Effector CD8-positive, alpha-beta T cell (primary cell): ENCODE results near the gene NGRN.

Source experiments
- DNase-seq: peaks from one replicate; lab custom pipeline; 2025; lab: John Stamatoyannopoulos, UW
- total RNA-seq, 4 experiments: gene quantifications; one replicate each; lab custom pipeline; 2026; lab: John Stamatoyannopoulos, UW

Gene NGRN, protein sequence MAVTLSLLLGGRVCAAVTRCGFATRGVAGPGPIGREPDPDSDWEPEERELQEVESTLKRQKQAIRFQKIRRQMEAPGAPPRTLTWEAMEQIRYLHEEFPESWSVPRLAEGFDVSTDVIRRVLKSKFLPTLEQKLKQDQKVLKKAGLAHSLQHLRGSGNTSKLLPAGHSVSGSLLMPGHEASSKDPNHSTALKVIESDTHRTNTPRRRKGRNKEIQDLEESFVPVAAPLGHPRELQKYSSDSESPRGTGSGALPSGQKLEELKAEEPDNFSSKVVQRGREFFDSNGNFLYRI
- total RNA-seq = 14.5 to 19.4 (median 17.6) reads per million in 4 experiments

GRCh38 chr15:90265271-90266060, at the start of gene NGRN:
TSS of gene NGRN (plus strand) at chr15:90265672. CDS start at chr15:90265713, 41 bp downstream.
- peak; percentile 74 for DNase-seq

GRCh38 chr15:90217671-90218394, 47.6 kb upstream of the NGRN start:
- DNase-seq = no peak

DNA sequence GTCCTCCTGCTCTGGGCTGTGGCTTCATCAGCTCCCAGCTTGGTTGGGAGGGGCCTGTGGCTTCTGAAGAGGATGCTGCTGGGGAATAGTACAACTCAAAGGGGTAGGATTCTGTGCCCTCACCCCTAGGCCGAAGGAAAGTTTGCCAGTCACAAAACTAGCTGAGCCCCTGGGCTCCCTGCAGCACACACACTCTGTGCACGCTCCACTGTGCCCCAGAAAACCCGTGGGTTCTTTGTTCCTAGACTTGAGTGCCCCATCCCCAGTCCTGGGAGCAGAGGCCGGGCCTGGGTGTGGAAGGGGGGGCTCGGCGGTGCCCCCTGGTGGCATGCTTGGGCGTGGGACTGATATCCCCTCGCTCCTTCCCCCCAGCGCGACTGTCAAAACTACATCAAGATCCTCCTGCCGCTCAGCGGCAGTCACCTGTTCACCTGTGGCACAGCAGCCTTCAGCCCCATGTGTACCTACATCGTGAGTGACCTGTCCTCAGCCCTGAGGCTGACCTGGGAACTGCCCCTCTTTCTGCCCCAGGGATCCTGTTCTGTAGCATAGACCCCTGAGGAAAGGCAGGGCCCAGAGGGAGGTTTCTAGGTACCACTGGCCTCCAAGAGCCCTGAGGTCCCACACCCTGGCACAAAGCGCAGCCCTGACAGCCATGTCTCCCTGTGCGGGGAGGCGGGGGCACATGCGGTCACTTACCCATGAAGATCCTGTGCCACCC, 45.9 kb upstream of the NGRN start:
- peak; percentile 51 for DNase-seq

DNA sequence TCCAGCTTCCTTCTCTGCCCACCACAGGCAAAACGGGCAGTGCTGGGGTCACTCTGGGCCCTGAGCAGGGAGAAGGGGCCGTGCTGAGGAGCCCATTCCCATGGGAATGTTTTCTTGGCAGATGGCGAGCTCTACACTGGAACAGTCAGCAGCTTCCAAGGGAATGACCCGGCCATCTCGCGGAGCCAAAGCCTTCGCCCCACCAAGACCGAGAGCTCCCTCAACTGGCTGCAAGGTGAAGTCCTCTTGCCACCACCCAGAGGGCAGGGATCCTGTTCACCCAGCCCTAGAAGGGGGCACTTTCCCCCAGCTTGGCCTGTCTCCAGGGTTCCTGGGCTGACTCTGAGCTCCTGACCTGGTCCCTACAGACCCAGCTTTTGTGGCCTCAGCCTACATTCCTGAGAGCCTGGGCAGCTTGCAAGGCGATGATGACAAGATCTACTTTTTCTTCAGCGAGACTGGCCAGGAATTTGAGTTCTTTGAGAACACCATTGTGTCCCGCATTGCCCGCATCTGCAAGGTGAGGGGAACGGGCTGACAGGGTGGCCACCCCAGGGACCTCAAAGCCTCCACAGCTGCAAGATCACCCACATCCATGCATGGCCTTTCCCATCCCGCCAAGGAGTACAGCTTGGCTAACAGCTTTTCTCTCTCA, 44.1 kb upstream of the NGRN start:
- DNase-seq = no peak

GRCh38 chr15:90222547-90222946, 42.9 kb upstream of the NGRN start:
- no peak for DNase-seq

- no peak for DNase-seq
These were observed 41.9 kb upstream of the NGRN start for GRCh38 chr15:90223441-90224165.

DNA sequence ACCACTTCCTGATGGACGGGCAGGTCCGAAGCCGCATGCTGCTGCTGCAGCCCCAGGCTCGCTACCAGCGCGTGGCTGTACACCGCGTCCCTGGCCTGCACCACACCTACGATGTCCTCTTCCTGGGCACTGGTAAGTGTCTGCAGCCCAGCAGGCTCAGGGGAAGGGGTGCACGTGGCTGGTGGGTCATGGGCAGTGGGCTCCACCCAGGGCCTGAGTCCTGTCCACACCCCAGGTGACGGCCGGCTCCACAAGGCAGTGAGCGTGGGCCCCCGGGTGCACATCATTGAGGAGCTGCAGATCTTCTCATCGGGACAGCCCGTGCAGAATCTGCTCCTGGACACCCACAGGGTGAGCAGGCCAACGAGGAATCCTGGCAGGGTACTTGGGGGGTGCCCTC, 40.4 kb upstream of the NGRN start:
- DNase-seq = no peak

DNA sequence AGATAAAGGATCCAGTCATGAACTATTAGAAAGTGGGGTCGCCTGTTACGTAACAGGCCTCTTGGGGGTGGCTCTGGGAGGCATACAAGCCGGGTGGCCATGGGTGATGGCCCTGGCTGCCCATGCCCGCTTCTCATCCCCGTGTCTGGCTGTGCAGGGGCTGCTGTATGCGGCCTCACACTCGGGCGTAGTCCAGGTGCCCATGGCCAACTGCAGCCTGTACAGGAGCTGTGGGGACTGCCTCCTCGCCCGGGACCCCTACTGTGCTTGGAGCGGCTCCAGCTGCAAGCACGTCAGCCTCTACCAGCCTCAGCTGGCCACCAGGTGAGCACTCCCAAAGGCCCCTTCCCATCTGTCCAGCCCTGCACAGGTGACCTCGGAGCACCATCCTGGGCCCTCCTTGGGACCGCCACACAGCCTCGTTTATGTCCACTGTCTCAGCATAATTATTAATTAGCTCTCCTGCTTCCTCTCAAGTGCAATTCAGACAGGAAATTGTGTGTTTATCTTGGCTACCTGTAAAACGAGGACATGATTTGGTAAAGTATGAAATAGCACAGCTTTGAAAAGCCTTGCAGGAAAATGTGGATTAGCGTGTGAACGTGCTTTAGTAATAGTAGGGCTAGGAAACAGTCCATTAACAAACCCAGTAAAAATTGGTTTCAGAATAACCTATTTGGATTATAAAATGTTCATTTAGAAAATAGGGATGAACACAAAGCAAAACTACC, 39.8 kb upstream of the NGRN start:
- no peak for DNase-seq

GRCh38 chr15:90227336-90227735, 38.1 kb upstream of the NGRN start:
- DNase-seq = no peak

GRCh38 chr15:90227816-90228772, 37.4 kb upstream of the NGRN start:
- no peak for DNase-seq

- no peak for DNase-seq
These were observed 36.5 kb upstream of the NGRN start for GRCh38 chr15:90228960-90229359.

GRCh38 chr15:90230071-90230494, 35.4 kb upstream of the NGRN start:
- no peak for DNase-seq

DNA sequence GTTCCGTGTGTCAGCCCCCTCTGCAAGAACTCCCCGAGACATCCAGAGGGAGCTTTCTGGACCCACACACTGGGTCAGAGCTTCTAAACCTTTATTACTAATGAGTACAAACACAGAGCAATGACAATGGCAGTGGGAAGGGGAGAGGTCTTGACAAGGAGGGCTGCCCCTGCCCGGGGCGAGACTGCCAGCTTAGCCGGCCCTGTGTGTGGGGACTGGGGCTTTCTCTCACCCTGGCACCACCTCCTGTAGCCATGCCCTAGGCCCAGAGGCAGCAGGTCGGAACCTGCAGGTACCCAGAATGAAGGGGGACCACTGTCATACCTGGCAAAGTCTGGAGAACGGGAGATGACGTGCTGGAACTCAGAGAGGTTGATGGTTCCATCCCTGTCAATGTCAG, 34.9 kb upstream of the NGRN start:
- no peak for DNase-seq

- peak; percentile 67 for DNase-seq
These were observed 34.1 kb upstream of the NGRN start for GRCh38 chr15:90231028-90232017.

DNA sequence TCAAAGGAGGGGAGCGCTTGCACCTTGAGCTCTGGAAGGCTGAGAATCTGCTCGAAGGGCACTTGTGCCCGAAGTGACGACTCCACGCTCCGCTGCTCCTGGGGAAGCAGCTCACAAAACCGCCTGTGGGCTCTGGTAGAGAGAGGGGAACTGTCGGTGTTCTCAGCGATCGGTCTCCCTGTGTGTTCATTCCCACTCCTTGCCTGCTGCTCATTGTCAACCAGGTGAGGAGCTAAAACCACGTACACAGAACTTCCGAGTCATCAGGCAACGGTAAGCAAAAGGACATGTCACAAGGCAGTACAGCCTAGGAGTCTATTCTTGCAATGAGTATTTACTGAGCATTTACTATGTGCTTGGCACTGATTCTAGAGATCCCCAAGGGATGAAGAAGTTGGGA, 33.3 kb upstream of the NGRN start:
- no peak for DNase-seq

DNA sequence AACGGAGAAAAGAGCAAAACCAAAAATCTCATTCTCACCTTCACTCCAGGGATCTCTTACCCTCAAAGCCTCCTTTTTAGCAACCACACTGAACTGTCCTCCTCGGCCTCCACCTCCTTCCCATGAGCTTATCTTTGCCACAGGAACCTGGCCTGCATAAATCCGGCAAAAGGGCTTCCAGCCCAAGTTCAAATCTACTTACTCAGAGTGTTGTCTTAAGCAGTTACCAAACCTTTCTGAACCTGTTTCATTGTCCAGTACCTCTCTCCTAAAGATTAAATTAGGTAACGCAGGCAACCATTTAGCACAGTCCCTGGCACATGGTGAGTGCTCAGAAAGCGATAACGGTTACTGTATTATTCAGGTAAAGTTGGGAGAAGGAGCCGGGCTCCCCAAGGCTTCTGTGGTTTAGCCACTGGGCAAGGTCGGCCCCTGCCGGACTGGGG, 32.5 kb upstream of the NGRN start:
- DNase-seq = no peak

DNA sequence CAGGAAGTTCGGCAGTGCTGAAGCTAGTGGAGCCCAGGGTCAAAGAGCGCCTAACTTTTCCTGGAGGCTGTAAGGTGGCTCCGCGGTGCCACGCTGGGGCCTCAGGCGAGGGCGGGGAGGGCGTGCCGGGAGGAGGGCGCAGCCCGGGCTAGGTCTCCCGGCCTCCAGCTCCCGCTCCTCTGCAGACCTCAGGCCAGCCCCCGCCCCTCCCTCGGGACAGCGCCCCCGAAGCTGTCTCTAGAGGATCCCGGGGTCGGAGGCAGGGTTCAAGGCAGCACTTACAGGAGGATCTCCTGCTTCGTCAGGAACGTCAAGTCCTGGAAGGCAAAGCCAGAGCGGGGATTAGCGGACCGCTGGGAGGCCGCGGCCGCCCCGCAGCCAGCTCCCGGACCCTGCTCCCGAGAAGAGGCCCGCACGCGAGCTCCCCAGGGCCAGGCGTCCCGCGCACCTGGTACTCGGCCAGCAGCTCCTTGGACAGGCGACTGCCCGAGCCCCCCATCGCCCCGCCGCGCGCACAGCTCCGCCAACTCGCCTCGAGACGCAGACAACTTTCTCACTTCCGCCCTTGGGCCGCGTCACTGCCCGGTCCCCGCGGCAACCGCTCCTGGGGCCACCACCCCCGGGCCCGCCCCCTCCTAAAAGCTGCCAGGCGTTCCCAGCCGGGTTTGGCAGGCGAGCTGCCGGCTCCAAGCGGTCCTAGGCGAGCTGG, 31.9 kb upstream of the NGRN start, which contains the start of gene CIB1:
Gene CIB1, minus strand, starts transcription at position 555 of the 709 bp plus-strand sequence. Its CDS starts 56 bp downstream, at position 499.
- peak; percentile 42 for DNase-seq
